ENCODE data around the gene FOXO1.

FOXO1 gene

DNA sequence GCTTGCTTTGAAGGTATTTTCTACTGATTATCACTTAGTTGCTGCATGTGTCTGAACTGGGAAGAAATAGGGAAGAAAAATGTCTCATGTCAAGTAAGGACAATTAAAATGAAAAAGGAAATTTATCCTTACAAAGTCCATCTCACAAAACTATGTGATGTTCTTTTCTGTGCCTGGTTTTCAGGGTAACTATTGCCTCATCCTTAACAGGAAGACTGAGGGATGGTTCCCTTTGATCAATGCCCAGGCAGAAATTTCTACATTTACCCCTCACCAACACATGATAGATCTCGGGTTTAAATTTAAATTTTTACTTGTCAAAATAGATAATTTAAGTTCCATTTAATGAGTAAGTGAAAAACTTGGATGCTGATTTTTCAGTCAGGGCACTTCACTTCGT lies 3.9 kb upstream of the FOXO1 start:
- H2AFZ ChIP-seq (ENCODE audit: low read depth, low read length, severe bottlenecking): no peak overlapping the region
- no peak overlapping the region for H3K9ac ChIP-seq (ENCODE audit: low read length)
- no peak overlapping the region for H3K4me3 ChIP-seq (ENCODE audit: insufficient read depth, low read length, poor library complexity, severe bottlenecking)
- no peak overlapping the region for H3K27ac ChIP-seq (ENCODE audit: low read depth, low read length)
- no peaks in the 10 kb centered on the region for H3K9me2 ChIP-seq (replicated peaks; ENCODE audit: insufficient read depth, low read length)
- no peak overlapping the region for H3K4me2 ChIP-seq (ENCODE audit: low read depth, low read length, poor library complexity, severe bottlenecking)
- H3K79me2 ChIP-seq (ENCODE audit: insufficient read depth, low read length): peaks cover 19% of the 10 kb centered on the region
- no peaks in the 10 kb centered on the region for H3K9me3 ChIP-seq (ENCODE audit: insufficient read depth, low read length)
- no peak for TF ChIP-seq EZH2phosphoT487 (conservative IDR thresholded peaks at IDR 0.05; ENCODE audit: low read length)
- TF ChIP-seq, protein P1, sequence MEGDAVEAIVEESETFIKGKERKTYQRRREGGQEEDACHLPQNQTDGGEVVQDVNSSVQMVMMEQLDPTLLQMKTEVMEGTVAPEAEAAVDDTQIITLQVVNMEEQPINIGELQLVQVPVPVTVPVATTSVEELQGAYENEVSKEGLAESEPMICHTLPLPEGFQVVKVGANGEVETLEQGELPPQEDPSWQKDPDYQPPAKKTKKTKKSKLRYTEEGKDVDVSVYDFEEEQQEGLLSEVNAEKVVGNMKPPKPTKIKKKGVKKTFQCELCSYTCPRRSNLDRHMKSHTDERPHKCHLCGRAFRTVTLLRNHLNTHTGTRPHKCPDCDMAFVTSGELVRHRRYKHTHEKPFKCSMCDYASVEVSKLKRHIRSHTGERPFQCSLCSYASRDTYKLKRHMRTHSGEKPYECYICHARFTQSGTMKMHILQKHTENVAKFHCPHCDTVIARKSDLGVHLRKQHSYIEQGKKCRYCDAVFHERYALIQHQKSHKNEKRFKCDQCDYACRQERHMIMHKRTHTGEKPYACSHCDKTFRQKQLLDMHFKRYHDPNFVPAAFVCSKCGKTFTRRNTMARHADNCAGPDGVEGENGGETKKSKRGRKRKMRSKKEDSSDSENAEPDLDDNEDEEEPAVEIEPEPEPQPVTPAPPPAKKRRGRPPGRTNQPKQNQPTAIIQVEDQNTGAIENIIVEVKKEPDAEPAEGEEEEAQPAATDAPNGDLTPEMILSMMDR (IDR thresholded peaks at IDR 0.05; ENCODE audit: insufficient read depth, low read length, poor library complexity, severe bottlenecking): no peak
- peaks cover 4% of the 10 kb centered on the region; the same call in 1 of the 2 replicates for H3F3A ChIP-seq (ENCODE audit: insufficient read depth)
- no peaks in the 10 kb centered on the region for H3K36me3 ChIP-seq (ENCODE audit: low read length)
- no peaks in the 10 kb centered on the region for H4K20me1 ChIP-seq (ENCODE audit: low read depth, low read length)
- H3K27me3 ChIP-seq (ENCODE audit: low read length): no peaks in the 10 kb centered on the region

DNA sequence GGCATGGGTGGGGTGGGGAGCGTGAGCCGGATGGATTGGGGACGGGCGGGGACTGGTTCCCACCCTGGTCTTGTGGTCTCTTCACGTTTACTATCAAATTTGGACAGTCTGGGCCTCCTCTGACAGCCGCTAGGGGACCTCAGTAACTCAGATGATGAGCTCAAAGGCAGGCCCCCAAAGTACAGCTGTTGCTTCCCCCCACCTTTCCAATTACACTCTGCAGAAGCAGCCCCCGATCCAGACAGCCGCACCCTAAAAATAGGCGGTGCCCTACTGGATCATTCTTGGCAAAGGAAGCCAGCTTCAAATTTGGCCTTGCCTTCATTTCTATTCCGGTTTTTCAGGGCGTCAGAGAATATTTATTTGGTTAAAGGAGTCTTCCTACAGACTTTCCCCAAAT lies 1.9 kb upstream of the FOXO1 start:
- peak overlapping the region; percentile 98 for H3K4me3 ChIP-seq (ENCODE audit: insufficient read depth, low read length, poor library complexity, severe bottlenecking)
- TF ChIP-seq, protein P1 (IDR thresholded peaks at IDR 0.05; ENCODE audit: insufficient read depth, low read length, poor library complexity, severe bottlenecking): peak; percentile 86
- no peak for TF ChIP-seq EZH2phosphoT487 (conservative IDR thresholded peaks at IDR 0.05; ENCODE audit: low read length)
- peak overlapping the region; percentile 87 for H3K4me2 ChIP-seq (ENCODE audit: low read depth, low read length, poor library complexity, severe bottlenecking)

GRCh38 chr13:40667622-40667978 lies 1.2 kb upstream of the FOXO1 start:
- Histone ChIP-seq H3K4me2 (ENCODE audit: low read depth, low read length, poor library complexity, severe bottlenecking) (peak overlapping the region; percentile 87), H2AFZ (ENCODE audit: low read depth, low read length, severe bottlenecking) (peak overlapping the region; percentile 60), H3K9me2 (replicated peaks; ENCODE audit: insufficient read depth, low read length) (no peaks in the 10 kb centered on the region), H3K36me3 (ENCODE audit: low read length) (no peaks in the 10 kb centered on the region), H3K9me3 (ENCODE audit: insufficient read depth, low read length) (no peaks in the 10 kb centered on the region), H3K27ac (ENCODE audit: low read depth, low read length) (peak overlapping the region; percentile 69), H3K27me3 (ENCODE audit: low read length) (no peaks in the 10 kb centered on the region), H4K20me1 (ENCODE audit: low read depth, low read length) (no peaks in the 10 kb centered on the region), H3K9ac (ENCODE audit: low read length) (peak overlapping the region; percentile 99), H3K4me3 (ENCODE audit: insufficient read depth, low read length, poor library complexity, severe bottlenecking) (peak overlapping the region; percentile 98), H3K79me2 (ENCODE audit: insufficient read depth, low read length) (peaks cover 46% of the 10 kb centered on the region), H3F3A (ENCODE audit: insufficient read depth) (peaks cover 19% of the 10 kb centered on the region)
- no peak for TF ChIP-seq EZH2phosphoT487 (conservative IDR thresholded peaks at IDR 0.05; ENCODE audit: low read length)
- TF ChIP-seq, protein P1 (IDR thresholded peaks at IDR 0.05; ENCODE audit: insufficient read depth, low read length, poor library complexity, severe bottlenecking): no peak

More for the DNA sequence above, 1.9 kb upstream of the FOXO1 start:
- H4K20me1 ChIP-seq (ENCODE audit: low read depth, low read length): no peaks in the 10 kb centered on the region
- no peak overlapping the region for H2AFZ ChIP-seq (ENCODE audit: low read depth, low read length, severe bottlenecking)
- H3K27me3 ChIP-seq (ENCODE audit: low read length): no peaks in the 10 kb centered on the region
- peak overlapping the region; percentile 99; the same call in 1 of the 2 replicates for H3K9ac ChIP-seq (ENCODE audit: low read length)
- H3F3A ChIP-seq (ENCODE audit: insufficient read depth): peaks cover 12% of the 10 kb centered on the region
- H3K27ac ChIP-seq (ENCODE audit: low read depth, low read length): peak overlapping the region; percentile 69
- no peaks in the 10 kb centered on the region for H3K36me3 ChIP-seq (ENCODE audit: low read length)
- H3K9me3 ChIP-seq (ENCODE audit: insufficient read depth, low read length): no peaks in the 10 kb centered on the region
- H3K79me2 ChIP-seq (ENCODE audit: insufficient read depth, low read length): peaks cover 39% of the 10 kb centered on the region
- no peaks in the 10 kb centered on the region for H3K9me2 ChIP-seq (replicated peaks; ENCODE audit: insufficient read depth, low read length)

All from SU-DHL-6 (cell line).